Pancreas (tissue), 10 donors: ENCODE measurements around the gene ENTPD6. TPM values are rescaled to one million over a fixed set of nuclear protein-coding genes. Genes with fewer than 3 reads are reported as not detected.
"Not testable (repeated sequence)": the region's sequence is repeated elsewhere in the genome, so short reads cannot be mapped to it uniquely, and the experiment has no call there.

Experiments used
- ATAC-seq, 4 donors: fragments of 200-7000 bp; cut with Tn5 transposase; one replicate each; pipeline versions ENCODE4 v1.8.0 to v1.9.1; 2020; ENCODE audit warnings: mild to moderate bottlenecking in 4 of 4, moderate library complexity in 4 of 4
- DNase-seq, 6 donors: peaks; one replicate each; pipeline ENCODE4 v3.0.0-alpha.2; 2020
- FAIRE-seq: peaks from 2 replicates; lab custom pipeline; 2012; peaks lifted over from hg19 to GRCh38; lab: Jason Lieb, UNC
- H3K27ac ChIP-seq, 4 donors: fragments of 200-600 bp; sonication (generic); 1 replicate in 3 of 4; 2 replicates in 1 of 4; pipeline versions ENCODE4 v1.5.0 to v1.8.0; 2020
- H3K27me3 ChIP-seq, 4 donors: fragments of 200-600 bp; one replicate each; pipeline ENCODE4 v1.8.0; 2021
- H3K36me3 ChIP-seq, 3 donors: fragments of 200-600 bp; sonication (generic) in 1 of 3; one replicate each; pipeline versions ENCODE4 v1.5.0 to v1.8.0; 2020 to 2021
- H3K4me1 ChIP-seq, 3 donors: fragments of 200-600 bp; one replicate each; pipeline ENCODE4 v1.8.0; 2021
- H3K4me3 ChIP-seq, 4 donors: fragments of 200-600 bp; sonication (generic) in 2 of 4; one replicate each; pipeline versions ENCODE4 v1.5.0 to v1.8.0; 2020 to 2021
- H3K9me3 ChIP-seq, 4 donors: fragments of 200-600 bp; one replicate each; pipeline ENCODE4 v1.8.0; 2021
- CTCF ChIP-seq, 4 donors: fragments of 200-600 bp; sonication (generic) in 3 of 4; IDR thresholded peaks; one replicate each; pipeline versions ENCODE4 v1.5.0 to v1.8.0; 2021; ENCODE audit warnings: antibody characterized with exemption in 4 of 4
- WGBS, 2 donors: extraction: QIAGEN DNeasy Blood & Tissue Kit; methylation state at CpG; one replicate each; pipeline ENCODE4 v1.1.7; 2013; 5-methylcytosine and 5-hydroxymethylcytosine counted together
- intact Hi-C, 3 donors: fragments of 100-400 bp; cut with DNase I; formaldehyde crosslinking; loops; one replicate each; pipeline versions ENCODE4 v1.11.1 to v1.14.2; 2022
- polyA plus RNA-seq, 2 donors: library from polyadenylated mRNA; stranded (reverse); fragments of 200-250 nt; gene quantifications; one replicate each; pipeline ENCODE4 v1.2.3, GENCODE V29; 2013
- total RNA-seq, 6 donors: library from RNA; stranded (reverse); fragmentation: NEBNext Ultra II Directional in 4 of 6; extraction: Animal tissue kit (Norgen Biotek cat#: 25700) in 4 of 6; gene quantifications; one replicate each; pipeline versions ENCODE4 v1.2.1 to v1.2.4, GENCODE V29; 2021 to 2023
- donor health status: healthy with polysubstance abuse.
- donor health status: DM: no; HTN: no; CAD: no; lungs with moderate emphysema.
- donor health status: DM: no; HTN: no; CAD: no.
- donor health status: control.
- donor health status: control.
- donor health status: Bipolar disorder and iron deficiency.
- donor health status: DM: yes; HTN: yes; CAD: no.
- donor health status: DM: no; HTN: no; CAD: no.
- donor health status: DM: no; HTN: no; CAD: no.
- donor health status: DM: yes; HTN: yes; CAD: no.

Gene ENTPD6
- total and polyA plus RNA-seq, 8 donors = 31.4 to 99.3 (median 44.7) TPM

- Histone ChIP-seq H3K4me1 (peaks cover 7 to 17% (median 10%) of the 10 kb centered on the region in 3 donors), H3K27me3 (no peaks in the 10 kb centered on the region), H3K27ac (peak overlapping the region in 3 of 4 donors; percentile 34 to 47 (median 45)), H3K36me3 (no peaks in the 10 kb centered on the region), H3K9me3 (no peaks in the 10 kb centered on the region), H3K4me3 (no peak overlapping the region)
- 39 to 46% methylated on average over 2 of the region's 2 CpGs for WGBS, 2 donors
- FAIRE-seq (no peak), ATAC-seq (peak; percentile 82 to 88 (median 84)), DNase-seq (peak in 4 of 6 donors; percentile 46 to 73 (median 64))
- intact Hi-C loops = loop anchor here in 2 of 3 donors (5.0 to 10.0 kb wide), 3 partner anchors 93 to 183 kb away; partner anchors contain the start of genes APMAP (in 1 of the 2) and VSX1 (in 1 of the 2)
- no peak for TF ChIP-seq CTCF (IDR thresholded peaks at IDR 0.05)
Observed at GRCh38 chr20:25177890-25178321, 17.6 kb upstream of the ENTPD6 start.

GRCh38 chr20:25178563-25179438 is 16.7 kb upstream of the ENTPD6 start:
- 23 to 27% methylated on average over 7 of the region's 7 CpGs for WGBS, 2 donors
- FAIRE-seq = peak; percentile 9
- H3K27ac ChIP-seq = peak overlapping the region; percentile 14 to 64 (median 40)

GRCh38 chr20:25179439-25180089 is 15.9 kb upstream of the ENTPD6 start:
- intact Hi-C loops = loop anchor here (5.0 to 10.0 kb wide), 4 partner anchors 95 to 185 kb away; partner anchors contain the start of genes APMAP (in 1 of the 3) and VSX1 (in 1 of the 3)
- no peak overlapping the region for H3K27ac ChIP-seq
- no peak for FAIRE-seq
- no peaks in the 10 kb centered on the region for H3K27me3 ChIP-seq
- H3K4me3 ChIP-seq = no peak overlapping the region
- no peak for ATAC-seq
- no peak for DNase-seq
- H3K9me3 ChIP-seq = no peaks in the 10 kb centered on the region
- H3K36me3 ChIP-seq = no peaks in the 10 kb centered on the region
- H3K4me1 ChIP-seq = peaks cover 7 to 17% (median 10%) of the 10 kb centered on the region in 3 donors
- 52 to 59% methylated on average over 15 of the region's 15 CpGs for WGBS, 2 donors
- no peak for TF ChIP-seq CTCF (IDR thresholded peaks at IDR 0.05)

More at GRCh38 chr20:25178563-25179438, 16.7 kb upstream of the ENTPD6 start:
- no peaks in the 10 kb centered on the region for H3K9me3 ChIP-seq
- peak; percentile 25 to 67 (median 56) for TF ChIP-seq CTCF (IDR thresholded peaks at IDR 0.05)
- DNase-seq (peak in 2 of 6 donors; percentile 28 to 57), ATAC-seq (peak; percentile 73 to 91 (median 86))
- intact Hi-C loops = loop anchor here in 2 of 3 donors (5.0 to 10.0 kb wide), 3 partner anchors 94 to 184 kb away; partner anchors contain the start of genes APMAP (in 1 of the 2) and VSX1 (in 1 of the 2)
- H3K4me3 ChIP-seq = no peak overlapping the region
- peaks cover 7 to 17% (median 10%) of the 10 kb centered on the region in 3 donors for H3K4me1 ChIP-seq
- no peaks in the 10 kb centered on the region for H3K27me3 ChIP-seq
- no peaks in the 10 kb centered on the region for H3K36me3 ChIP-seq

- DNase-seq, H3K27ac ChIP-seq, H3K4me3 ChIP-seq, FAIRE-seq, H3K36me3 ChIP-seq, H3K9me3 ChIP-seq, H3K4me1 ChIP-seq, ATAC-seq, H3K27me3 ChIP-seq: not testable (repeated sequence)
- 94 to 98% methylated on average over 1 of the region's 1 CpG for WGBS, 2 donors
- intact Hi-C loops = loop anchor here in 1 of 3 donors (10.0 kb wide), 1 partner anchor 180 kb away; no protein-coding TSS in a partner anchor
Observed at GRCh38 chr20:25184391-25184790, 11.1 kb upstream of the ENTPD6 start.

- Histone ChIP-seq H3K36me3 (no peaks in the 10 kb centered on the region), H3K27ac (no peak overlapping the region), H3K27me3 (no peaks in the 10 kb centered on the region), H3K4me3 (no peak overlapping the region), H3K4me1 (peaks cover 0 to 10% (median 0%) of the 10 kb centered on the region in 3 donors), H3K9me3 (no peaks in the 10 kb centered on the region)
- no peak for FAIRE-seq
- intact Hi-C loops = loop anchor here in 1 of 3 donors (10.0 kb wide), 1 partner anchor 182 kb away; no protein-coding TSS in a partner anchor
- no peak for DNase-seq
- WGBS, 2 donors = 95 to 97% methylated on average over 3 of the region's 3 CpGs
- no peak for ATAC-seq
- TF ChIP-seq CTCF (IDR thresholded peaks at IDR 0.05) = no peak
Observed at GRCh38 chr20:25187220-25187619, 8.3 kb upstream of the ENTPD6 start.
